GM21528 (cell line): ENCODE results near the gene CDK17.

ENCODE experiments used
- ATAC-seq: cut with Tn5 transposase; IDR thresholded peaks from one replicate; pipeline ENCODE4 v1.9.1; 2021; ENCODE audit warnings: mild to moderate bottlenecking, moderate library complexity; ENCODE audit not compliant: unreplicated experiment, low FRiP score

The CDK17 gene

DNA sequence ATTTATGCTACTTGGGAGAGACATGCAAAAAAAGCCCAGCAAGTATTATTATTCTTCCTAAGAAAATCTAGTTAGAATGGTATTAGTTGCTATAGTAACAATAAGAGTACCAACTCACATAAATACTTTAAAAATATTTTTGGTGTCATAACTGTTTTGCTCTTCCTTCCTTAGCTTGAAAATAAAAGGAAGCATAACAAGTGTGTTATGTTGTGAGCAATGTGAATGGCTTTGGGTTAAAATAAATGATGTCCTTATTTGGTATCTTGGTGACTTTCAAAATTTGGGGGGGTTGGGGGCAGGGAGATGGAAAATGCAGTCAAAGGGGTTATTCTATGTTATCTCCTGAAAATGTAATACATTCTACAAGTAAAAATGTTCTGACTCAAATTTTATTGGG, 115.1 kb downstream of the CDK17 start:
- no peak for ATAC-seq

- ATAC-seq = no peak
Measured at GRCh38 chr12:96274331-96274730, 125.9 kb downstream of the CDK17 start.

- no peak for ATAC-seq
Measured at GRCh38 chr12:96271469-96272199, 128.6 kb downstream of the CDK17 start.

GRCh38 chr12:96266238-96266637, 134.0 kb downstream of the CDK17 start:
- ATAC-seq = no peak

DNA sequence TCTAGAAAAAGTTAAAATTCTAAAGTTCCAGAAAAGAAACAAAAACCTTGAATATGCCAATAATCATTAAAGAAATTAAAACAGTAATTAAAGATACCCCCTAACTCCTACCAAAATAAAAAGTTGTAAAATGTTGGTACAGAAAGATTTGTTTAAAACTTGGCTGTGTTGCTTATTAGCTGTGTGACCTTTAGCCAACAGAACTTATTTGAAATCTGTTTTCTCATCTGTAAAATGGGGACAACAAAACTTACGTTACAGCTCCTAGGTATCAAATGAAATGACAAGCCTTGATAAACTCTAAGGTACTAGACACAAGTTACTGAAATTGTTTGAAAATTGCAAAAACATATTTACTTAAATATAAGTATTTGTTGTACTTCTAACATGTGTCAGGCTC, 134.4 kb downstream of the CDK17 start:
- no peak for ATAC-seq

DNA sequence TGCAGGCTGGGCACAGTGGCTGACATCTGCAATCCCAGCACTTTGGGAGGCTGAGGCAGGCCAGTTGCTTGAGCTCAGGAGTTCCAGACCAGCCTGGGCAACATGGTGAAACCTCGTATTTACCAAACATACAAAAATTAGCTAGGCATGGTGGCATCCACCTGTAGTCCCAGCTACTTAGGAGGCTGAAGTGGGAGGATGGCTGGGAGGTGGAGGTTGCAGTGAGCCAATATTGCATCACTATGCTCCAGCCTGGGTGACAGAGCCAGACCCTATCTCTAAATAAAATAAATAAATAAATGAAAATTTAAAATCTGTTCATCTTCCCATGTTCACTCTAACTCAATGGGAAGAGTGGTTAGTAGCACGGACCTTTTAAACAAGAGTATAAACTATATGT, 134.8 kb downstream of the CDK17 start:
- no peak for ATAC-seq

DNA sequence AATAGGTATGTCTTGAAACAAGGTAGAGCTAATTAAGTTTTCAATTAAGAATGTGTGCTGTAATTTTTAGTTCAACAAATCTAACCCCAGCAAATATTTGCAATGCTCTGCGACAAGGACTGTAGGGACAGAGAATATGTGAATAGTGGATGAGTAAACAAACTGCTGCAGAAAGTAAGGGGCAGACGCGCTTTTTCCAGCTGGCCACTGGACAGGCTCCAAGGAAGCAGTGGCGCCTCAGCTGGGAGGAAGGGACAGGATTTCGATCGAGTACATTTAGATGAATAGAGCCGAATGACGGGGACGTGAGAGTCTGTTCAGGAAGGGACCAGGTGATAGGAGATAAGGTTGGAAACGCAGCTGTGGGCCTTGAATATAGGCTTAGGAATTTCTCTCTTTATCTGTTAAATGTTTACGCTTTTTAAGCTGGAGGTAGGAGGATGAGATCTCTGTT, 136.8 kb downstream of the CDK17 start:
- ATAC-seq = no peak

- no peak for ATAC-seq
Measured at GRCh38 chr12:96261557-96261956, 138.7 kb downstream of the CDK17 start.

- ATAC-seq = no peak
Measured at GRCh38 chr12:96260644-96261043, 139.6 kb downstream of the CDK17 start.

- ATAC-seq = no peak
Measured at GRCh38 chr12:96260231-96260630, 140.0 kb downstream of the CDK17 start.

DNA sequence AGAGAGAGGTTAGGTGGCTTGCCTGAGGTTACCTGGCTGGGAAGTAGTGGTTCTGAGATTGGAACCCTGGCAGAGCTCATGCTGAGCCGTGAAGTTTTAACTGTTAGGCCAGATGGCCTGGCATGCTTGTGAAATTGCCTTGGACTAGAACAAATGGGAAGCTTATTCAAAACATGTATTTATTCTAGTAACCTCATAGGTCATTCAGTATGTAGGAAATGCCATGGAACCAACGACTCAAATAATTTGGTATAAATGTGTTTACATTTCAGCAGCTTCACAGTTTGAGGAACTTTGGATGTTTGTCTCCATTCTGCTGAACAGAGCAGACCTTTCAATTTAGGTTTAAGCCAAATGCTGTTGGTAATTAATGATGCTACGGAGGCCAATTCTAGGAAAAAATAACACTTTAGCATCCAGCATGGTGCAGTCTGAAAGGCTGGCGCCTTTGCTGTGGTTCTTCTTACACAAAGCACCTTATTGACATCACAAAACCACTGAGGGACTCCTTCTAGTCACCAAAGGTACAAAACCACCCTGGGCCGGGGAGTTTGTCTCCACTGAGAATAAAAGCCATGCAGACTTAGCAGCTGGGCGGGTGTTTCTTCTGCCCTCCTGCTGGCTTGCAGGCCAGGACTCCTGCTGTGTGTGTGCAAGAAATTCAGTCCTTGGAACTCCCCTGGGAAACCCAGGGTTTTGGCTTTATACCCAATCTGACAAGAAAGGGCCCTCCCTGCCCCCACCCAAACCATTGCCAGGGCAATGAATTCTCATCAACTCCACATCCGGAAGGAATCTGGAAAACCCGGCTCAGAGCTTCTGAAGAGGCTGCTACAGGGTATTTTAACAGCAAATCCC, 141.9 kb downstream of the CDK17 start:
- ATAC-seq = no peak

DNA sequence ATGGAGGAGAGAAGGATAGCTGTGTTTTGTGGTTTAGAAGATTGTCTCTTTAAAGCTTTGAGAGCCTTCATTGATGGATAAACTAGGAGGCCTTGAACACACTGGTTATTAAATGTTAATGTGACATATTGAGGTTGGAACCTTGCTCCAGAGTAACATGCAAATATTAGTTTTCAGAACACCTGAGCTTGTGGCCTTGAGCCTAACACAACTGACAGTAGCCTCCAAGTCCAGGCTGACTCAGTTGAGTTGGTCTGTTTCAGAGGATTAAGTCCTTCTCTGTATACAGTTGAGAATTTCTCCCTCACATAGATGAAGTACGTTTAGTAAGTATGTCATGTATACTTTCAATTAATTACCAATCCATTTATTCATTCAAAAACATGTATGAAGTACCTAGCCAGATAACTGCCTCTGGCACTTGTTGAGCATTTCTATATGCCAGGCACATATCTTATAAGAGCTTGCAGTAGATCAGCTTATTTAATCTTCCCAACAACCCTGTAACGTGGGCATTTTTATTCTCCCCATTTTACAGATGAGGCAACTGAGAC, 142.6 kb downstream of the CDK17 start:
- no peak for ATAC-seq

GRCh38 chr12:96256672-96257361, 143.4 kb downstream of the CDK17 start:
- ATAC-seq = no peak

- ATAC-seq = no peak
Measured at GRCh38 chr12:96255077-96255476, 145.2 kb downstream of the CDK17 start.

- no peak for ATAC-seq
Measured at GRCh38 chr12:96250119-96250685, 150.0 kb downstream of the CDK17 start.

DNA sequence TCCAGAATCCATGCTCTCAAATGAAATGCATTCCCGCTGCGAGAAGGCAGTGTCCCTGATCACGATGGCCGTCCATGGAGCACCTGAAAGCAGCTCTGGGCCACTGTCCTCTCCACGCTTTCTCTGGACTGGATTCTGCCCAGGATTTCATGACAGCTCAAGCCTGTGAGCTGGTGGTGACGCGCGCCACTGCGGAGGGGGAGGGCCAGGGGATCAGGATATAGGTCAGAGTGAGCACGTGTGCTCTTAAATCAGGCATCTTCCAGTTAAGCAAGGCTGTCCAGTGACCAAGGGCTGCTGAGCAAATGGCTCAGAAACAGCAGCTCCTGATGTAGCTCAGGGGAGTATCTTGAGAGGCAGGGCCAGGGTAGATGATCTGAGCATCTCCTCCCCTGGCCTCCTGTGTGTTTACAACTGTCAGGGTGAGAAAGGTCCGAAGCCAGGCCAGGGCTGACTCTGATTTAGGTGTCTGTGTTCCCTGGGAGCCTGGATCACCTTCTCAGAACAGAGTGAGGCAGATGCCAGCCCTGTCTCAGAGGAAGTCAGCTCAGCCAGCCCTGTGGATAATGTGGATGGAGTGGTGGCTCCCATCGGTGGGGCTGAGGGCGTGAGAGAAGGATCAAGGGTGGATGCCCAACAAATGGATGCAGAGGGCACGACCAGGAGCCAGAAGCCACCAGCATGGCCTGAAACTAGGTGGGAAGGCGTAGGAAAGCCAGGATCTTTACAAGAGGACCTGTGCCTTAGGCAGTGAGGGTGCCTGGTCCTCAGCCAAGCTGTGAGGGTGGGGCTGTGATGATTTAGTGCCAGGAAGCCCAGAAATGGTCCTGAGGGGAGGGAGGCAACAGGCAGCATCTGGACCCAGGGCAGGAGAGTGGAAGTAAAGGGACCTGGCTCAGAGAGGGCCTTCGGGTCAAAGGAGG, 150.8 kb downstream of the CDK17 start:
- ATAC-seq = no peak

DNA sequence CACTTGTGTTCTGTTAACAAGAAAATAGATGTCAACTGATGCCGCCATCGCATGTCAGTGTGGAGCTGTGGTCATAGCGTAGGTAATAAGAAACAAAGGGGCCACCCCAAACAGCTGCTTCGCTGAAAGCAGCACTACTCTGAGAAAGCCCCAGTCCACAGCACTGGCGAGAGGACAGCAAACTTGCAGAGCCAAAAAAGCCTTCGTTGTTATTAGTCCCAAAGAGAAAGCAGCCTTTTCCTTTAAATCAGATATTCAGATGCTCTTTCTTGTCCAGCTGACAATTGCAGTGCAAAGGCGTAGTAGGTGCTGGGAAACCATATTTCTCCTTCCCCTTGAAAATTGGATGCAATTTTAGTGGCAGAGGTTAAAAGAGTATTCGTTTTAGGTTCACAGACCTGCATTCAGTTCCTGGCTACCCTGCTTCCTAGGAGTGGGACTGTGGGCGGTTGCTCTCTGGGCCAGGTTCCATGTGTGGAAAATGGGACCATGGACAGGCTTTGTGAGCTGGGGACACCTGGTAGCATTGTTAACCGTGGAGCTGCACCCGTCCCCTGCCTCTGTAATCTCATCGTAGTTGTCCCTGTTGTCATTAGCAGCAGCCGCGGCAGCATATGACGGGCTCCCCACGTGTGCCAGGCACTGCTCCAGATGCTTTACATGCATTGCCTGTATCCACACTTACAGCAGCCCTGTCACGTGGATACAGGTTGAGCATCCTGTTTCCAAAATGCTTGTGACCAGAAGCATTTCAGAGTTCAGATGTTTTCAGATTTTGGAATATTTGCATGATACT, 151.9 kb downstream of the CDK17 start:
- no peak for ATAC-seq

- ATAC-seq = no peak
Measured at GRCh38 chr12:96247563-96247962, 152.7 kb downstream of the CDK17 start.
